ENCODE data around the gene CRB2.

CRB2 gene

GRCh38 chr9:123424552-123425225 is 68.7 kb downstream of the CRB2 start:
- H3K36me3 ChIP-seq (ENCODE audit: insufficient read depth, low read depth, low read length), result peaks cover 3% of the 10 kb centered on the region; the same call in 1 of the 2 replicates
- peaks cover 19% of the 10 kb centered on the region for H3K4me1 ChIP-seq (ENCODE audit: insufficient read depth, low read length)
- no peak overlapping the region for H3K4me3 ChIP-seq (ENCODE audit: low read length)

GRCh38 chr9:123425261-123425821 is 69.3 kb downstream of the CRB2 start:
- no peak overlapping the region for H3K27ac ChIP-seq (ENCODE audit: low read length)
- H3K27me3 ChIP-seq (ENCODE audit: insufficient read depth, low read length), result no peaks in the 10 kb centered on the region
- no peak overlapping the region for H3K4me3 ChIP-seq (ENCODE audit: low read length)
- H3K36me3 ChIP-seq (ENCODE audit: insufficient read depth, low read depth, low read length), result no peaks in the 10 kb centered on the region
- peaks cover 19% of the 10 kb centered on the region for H3K4me1 ChIP-seq (ENCODE audit: insufficient read depth, low read length)
- no peak overlapping the region for H3K9ac ChIP-seq (ENCODE audit: low read depth, low read length)
- no peaks in the 10 kb centered on the region for H3K9me3 ChIP-seq (ENCODE audit: insufficient read depth, low read depth, low read length)

More at GRCh38 chr9:123424552-123425225, 68.7 kb downstream of the CRB2 start:
- H3K9me3 ChIP-seq (ENCODE audit: insufficient read depth, low read depth, low read length), result no peaks in the 10 kb centered on the region
- no peaks in the 10 kb centered on the region for H3K27me3 ChIP-seq (ENCODE audit: insufficient read depth, low read length)
- no peak overlapping the region for H3K27ac ChIP-seq (ENCODE audit: low read length)
- H3K9ac ChIP-seq (ENCODE audit: low read depth, low read length), result no peak overlapping the region

GRCh38 chr9:123425836-123426365 is 69.9 kb downstream of the CRB2 start:
- Histone ChIP-seq H3K9ac (ENCODE audit: low read depth, low read length) (no peak overlapping the region), H3K4me1 (ENCODE audit: insufficient read depth, low read length) (peaks cover 19% of the 10 kb centered on the region), H3K27ac (ENCODE audit: low read length) (no peak overlapping the region), H3K9me3 (ENCODE audit: insufficient read depth, low read depth, low read length) (no peaks in the 10 kb centered on the region), H3K36me3 (ENCODE audit: insufficient read depth, low read depth, low read length) (no peaks in the 10 kb centered on the region), H3K4me3 (ENCODE audit: low read length) (no peak overlapping the region), H3K27me3 (ENCODE audit: insufficient read depth, low read length) (no peaks in the 10 kb centered on the region)

GRCh38 chr9:123426406-123426805 is 70.4 kb downstream of the CRB2 start:
- H3K4me1 ChIP-seq (ENCODE audit: insufficient read depth, low read length), result peaks cover 19% of the 10 kb centered on the region
- H3K9ac ChIP-seq (ENCODE audit: low read depth, low read length), result no peak overlapping the region
- no peaks in the 10 kb centered on the region for H3K27me3 ChIP-seq (ENCODE audit: insufficient read depth, low read length)
- no peaks in the 10 kb centered on the region for H3K36me3 ChIP-seq (ENCODE audit: insufficient read depth, low read depth, low read length)
- no peaks in the 10 kb centered on the region for H3K9me3 ChIP-seq (ENCODE audit: insufficient read depth, low read depth, low read length)
- H3K27ac ChIP-seq (ENCODE audit: low read length), result no peak overlapping the region
- no peak overlapping the region for H3K4me3 ChIP-seq (ENCODE audit: low read length)

Data from iPS-20b (cell line).